ENCODE data around the gene DENND4A. TPM values are rescaled to one million over a fixed set of nuclear protein-coding genes. Genes with fewer than 3 reads are reported as not detected.
"Not testable (repeated sequence)": the region's sequence is repeated elsewhere in the genome, so short reads cannot be mapped to it uniquely, and the experiment has no call there.

The DENND4A gene
- total and polyA plus RNA-seq, 7 donors, result 4.0 to 46.7 (median 15.4) TPM

DNA sequence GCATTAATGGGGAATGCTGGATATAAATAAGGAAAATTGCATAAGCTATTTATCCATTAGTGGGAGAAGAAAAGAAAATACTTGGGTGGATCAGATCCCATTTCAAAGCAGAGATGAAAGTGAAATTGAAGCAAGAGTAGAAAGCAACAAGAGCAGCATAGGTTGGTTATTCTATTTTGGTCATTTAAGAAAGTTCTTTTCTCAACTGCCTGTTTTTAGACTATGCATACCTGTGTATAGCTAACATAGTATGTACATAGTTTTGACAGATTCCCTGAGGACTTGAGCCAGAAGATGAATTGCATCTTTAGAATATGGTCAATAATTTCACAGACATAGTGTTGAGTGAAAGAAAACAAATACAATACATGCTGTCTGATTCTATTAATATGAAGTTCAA is 29.0 kb upstream of the DENND4A start:
- TF ChIP-seq, protein P1, sequence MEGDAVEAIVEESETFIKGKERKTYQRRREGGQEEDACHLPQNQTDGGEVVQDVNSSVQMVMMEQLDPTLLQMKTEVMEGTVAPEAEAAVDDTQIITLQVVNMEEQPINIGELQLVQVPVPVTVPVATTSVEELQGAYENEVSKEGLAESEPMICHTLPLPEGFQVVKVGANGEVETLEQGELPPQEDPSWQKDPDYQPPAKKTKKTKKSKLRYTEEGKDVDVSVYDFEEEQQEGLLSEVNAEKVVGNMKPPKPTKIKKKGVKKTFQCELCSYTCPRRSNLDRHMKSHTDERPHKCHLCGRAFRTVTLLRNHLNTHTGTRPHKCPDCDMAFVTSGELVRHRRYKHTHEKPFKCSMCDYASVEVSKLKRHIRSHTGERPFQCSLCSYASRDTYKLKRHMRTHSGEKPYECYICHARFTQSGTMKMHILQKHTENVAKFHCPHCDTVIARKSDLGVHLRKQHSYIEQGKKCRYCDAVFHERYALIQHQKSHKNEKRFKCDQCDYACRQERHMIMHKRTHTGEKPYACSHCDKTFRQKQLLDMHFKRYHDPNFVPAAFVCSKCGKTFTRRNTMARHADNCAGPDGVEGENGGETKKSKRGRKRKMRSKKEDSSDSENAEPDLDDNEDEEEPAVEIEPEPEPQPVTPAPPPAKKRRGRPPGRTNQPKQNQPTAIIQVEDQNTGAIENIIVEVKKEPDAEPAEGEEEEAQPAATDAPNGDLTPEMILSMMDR (IDR thresholded peaks at IDR 0.05), result no peak
- intact Hi-C loops (cut with DNase I), result loop anchor here in 1 of 2 donors (10.0 kb wide), 1 partner anchor 186 kb away; no protein-coding TSS in a partner anchor
- Histone ChIP-seq H3K27ac (no peak overlapping the region), H3K27me3 (ENCODE audit: insufficient read depth in 3 of 3, low read length in 2 of 3) (no peaks in the 10 kb centered on the region), H3K9me3 (no peaks in the 10 kb centered on the region), H3K4me1 (peaks cover 4% of the 10 kb centered on the region), H3K36me3 (ENCODE audit: insufficient read depth in 1 of 2, low read depth in 1 of 2) (no peaks in the 10 kb centered on the region), H3K4me3 (no peak overlapping the region)
- DNase-seq (no peak), ATAC-seq (no peak)

DNA sequence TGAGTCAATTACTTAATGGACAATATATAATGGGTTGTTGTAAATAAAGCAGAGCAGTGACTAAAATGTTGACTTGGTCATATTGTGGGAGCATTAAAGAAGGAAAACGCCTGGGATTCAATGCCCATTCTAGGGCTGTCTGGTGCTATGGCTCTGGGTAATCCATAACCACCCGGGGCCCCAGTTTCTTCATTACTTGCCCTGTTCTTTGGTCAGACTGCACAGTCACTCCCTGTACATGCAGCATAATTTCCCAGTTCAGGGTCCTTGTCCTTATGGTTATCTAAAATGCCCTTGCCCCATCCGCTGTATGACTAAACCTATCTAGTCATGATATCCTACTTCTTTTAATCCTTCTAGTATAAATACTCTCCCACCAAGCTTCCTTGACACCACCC is 27.5 kb upstream of the DENND4A start:
- Histone ChIP-seq H3K4me1 (peaks cover 4% of the 10 kb centered on the region), H3K9me3 (no peaks in the 10 kb centered on the region), H3K4me3 (no peak overlapping the region), H3K36me3 (ENCODE audit: insufficient read depth in 1 of 2, low read depth in 1 of 2) (no peaks in the 10 kb centered on the region), H3K27ac (no peak overlapping the region), H3K27me3 (ENCODE audit: insufficient read depth in 3 of 3, low read length in 2 of 3) (no peaks in the 10 kb centered on the region)
- TF ChIP-seq, protein P1 (IDR thresholded peaks at IDR 0.05), result no peak
- 89 to 91% (median 91%) methylated on average over 3 of the region's 3 CpGs for WGBS, 3 donors
- ATAC-seq (no peak), DNase-seq (no peak)
- intact Hi-C loops (cut with DNase I), result no loop called here

DNA sequence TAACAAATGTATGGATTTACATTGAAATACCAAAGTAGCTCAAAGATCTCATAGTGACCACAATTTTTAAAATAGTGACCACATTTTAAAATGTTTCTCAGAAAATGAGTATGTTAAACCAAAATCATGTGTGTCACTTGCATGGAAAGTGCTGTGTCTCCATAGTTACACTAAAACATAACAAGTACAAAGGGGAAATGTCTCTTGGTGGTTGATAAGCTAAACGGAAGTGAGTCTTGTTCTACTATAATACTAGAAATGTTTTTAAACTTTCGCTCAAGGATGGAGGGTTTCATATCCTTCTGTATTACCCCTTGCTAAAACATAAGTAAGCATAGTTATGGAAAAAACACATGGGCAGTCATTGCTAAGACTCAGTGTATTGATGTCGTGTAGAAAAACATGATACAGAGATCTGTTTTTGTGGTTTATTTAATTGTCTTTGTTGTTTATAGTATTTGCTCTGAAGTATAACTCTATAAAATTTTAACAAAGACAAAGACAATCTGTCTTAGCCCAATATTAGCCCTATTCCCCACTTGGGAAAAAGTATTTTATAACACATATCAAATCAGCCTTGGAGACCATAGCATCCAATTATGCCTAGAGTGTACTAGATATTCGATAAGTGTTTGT is 27.0 kb upstream of the DENND4A start:
- 60 to 65% (median 61%) methylated on average over 4 of the region's 4 CpGs for WGBS, 3 donors
- TF ChIP-seq, protein P1 (IDR thresholded peaks at IDR 0.05), result no peak
- intact Hi-C loops (cut with DNase I), result loop anchor here in 1 of 2 donors (1.0 kb wide), 1 partner anchor 18 kb away; no protein-coding TSS in a partner anchor
- Histone ChIP-seq H3K4me3 (no peak overlapping the region), H3K9me3 (no peaks in the 10 kb centered on the region), H3K27ac (no peak overlapping the region), H3K36me3 (ENCODE audit: insufficient read depth in 1 of 2, low read depth in 1 of 2) (no peaks in the 10 kb centered on the region), H3K27me3 (ENCODE audit: insufficient read depth in 3 of 3, low read length in 2 of 3) (no peaks in the 10 kb centered on the region), H3K4me1 (no peaks in the 10 kb centered on the region)
- DNase-seq (no peak), ATAC-seq (no peak)

DNA sequence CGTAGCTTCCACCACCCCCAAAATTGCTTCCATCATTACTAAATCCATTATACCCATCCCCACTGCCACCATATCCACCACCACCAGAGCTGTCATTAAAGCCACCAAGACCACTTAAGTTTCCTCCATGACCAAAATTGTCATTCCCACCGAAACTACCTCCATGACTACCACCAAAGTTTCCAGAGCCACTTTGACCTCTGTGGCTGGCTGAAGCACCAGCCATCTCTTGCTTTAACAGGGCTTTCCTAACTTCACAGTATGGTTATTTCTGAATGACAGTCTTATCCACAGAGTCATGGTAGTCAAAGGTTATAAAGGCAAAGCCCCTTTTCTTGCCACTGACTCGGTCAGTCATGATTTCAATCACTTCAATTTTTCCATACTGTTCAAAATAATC is 24.3 kb upstream of the DENND4A start:
- Histone ChIP-seq H3K36me3 (ENCODE audit: insufficient read depth in 1 of 2, low read depth in 1 of 2) (no peaks in the 10 kb centered on the region), H3K4me1 (no peaks in the 10 kb centered on the region), H3K27ac (no peak overlapping the region), H3K9me3 (no peaks in the 10 kb centered on the region), H3K27me3 (ENCODE audit: insufficient read depth in 3 of 3, low read length in 2 of 3) (no peaks in the 10 kb centered on the region), H3K4me3 (no peak overlapping the region)
- TF ChIP-seq, protein P1 (IDR thresholded peaks at IDR 0.05), result no peak
- intact Hi-C loops (cut with DNase I), result no loop called here
- 92 to 94% (median 93%) methylated on average over 3 of the region's 3 CpGs for WGBS, 3 donors
- ATAC-seq (no peak), DNase-seq (no peak)

DNA sequence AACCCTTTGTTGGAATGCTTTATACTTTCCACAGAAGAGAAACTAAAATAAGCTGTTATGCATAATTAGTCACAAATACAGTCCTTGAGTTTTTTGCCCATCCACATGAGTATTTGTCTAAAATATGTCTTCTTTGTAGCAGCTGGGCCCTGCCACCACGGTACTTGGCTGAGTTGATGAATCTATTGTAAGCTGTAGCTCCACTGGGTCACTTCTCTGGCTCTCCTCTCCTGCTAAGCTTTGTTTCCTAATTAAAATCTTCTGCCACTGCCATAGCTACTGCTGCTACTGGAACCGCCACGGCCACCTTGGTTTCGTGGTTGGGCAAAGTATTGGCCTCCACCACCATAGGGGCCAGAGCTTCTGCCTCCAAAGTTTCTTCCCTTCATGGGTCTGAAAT is 23.9 kb upstream of the DENND4A start:
- H3K4me3 ChIP-seq; H3K27me3 ChIP-seq (ENCODE audit: insufficient read depth in 3 of 3, low read length in 2 of 3); ATAC-seq; H3K36me3 ChIP-seq (ENCODE audit: insufficient read depth in 1 of 2, low read depth in 1 of 2); intact Hi-C loops (cut with DNase I); DNase-seq; H3K9me3 ChIP-seq; H3K4me1 ChIP-seq; H3K27ac ChIP-seq: not testable (repeated sequence)
- WGBS, 3 donors, result 53 to 65% (median 58%) methylated on average over 4 of the region's 4 CpGs

DNA sequence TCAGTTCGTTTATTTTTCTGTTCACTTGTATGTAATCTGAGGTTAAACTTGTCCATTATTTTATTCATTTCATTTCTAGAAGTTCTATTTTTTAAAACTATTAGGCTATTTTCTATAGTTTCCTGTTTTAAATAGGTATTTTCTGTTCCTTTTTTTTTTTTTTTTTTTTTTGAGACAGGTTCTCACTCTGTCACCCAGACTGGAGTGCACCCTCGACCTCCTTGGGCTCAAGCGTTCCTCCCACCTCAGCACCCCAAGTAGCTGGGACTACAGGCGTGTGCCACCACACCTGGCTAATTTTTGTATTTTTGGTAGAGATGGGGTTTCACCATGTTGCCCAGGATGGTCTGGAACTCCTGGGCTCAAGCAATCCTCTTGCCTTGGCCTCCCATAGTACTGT is 22.2 kb upstream of the DENND4A start:
- H3K4me1 ChIP-seq; ATAC-seq; H3K9me3 ChIP-seq; DNase-seq; H3K4me3 ChIP-seq; intact Hi-C loops (cut with DNase I); H3K36me3 ChIP-seq (ENCODE audit: insufficient read depth in 1 of 2, low read depth in 1 of 2); H3K27me3 ChIP-seq (ENCODE audit: insufficient read depth in 3 of 3, low read length in 2 of 3); H3K27ac ChIP-seq: not testable (repeated sequence)
- WGBS, 3 donors, result 64 to 81% (median 68%) methylated on average over 4 of the region's 4 CpGs
